SK-N-SH (cell line): ENCODE data around the gene B3GNT3. TPM values are rescaled to one million over a fixed set of nuclear protein-coding genes. Genes with fewer than 3 reads are reported as not detected.
A peak's percentile ranks its signal among the peaks of the same experiment; 100 is the strongest.

Experiments used
- CTCF ChIA-PET: fragments of 300-600, 350-600 bp; formaldehyde crosslinking; extraction: SDS; loops from one replicate; lab custom pipeline; 2021; lab: Yijun Ruan, JAX
- POLR2A ChIA-PET: fragments of 350-600 bp; sonication (Branson Sonifier 250); formaldehyde crosslinking; extraction: SDS; loops from one replicate; lab custom pipeline; 2020; ENCODE audit warnings: antibody characterized with exemption, inconsistent platforms; lab: Yijun Ruan, JAX
- DNase-seq: peaks from one replicate; pipeline ENCODE4 v3.0.0; 2012
- H2AFZ ChIP-seq: fragments of 200-600 bp; sonication (generic); 2 replicates; pipeline ENCODE4 v1.8.1; 2016; ENCODE audit warnings: antibody characterized with exemption, mild to moderate bottlenecking, low read depth
- H3F3A ChIP-seq: fragments of 200-600 bp; sonication (generic); replicated peaks from 2 replicates; pipeline ENCODE3; 2016; ENCODE audit warnings: antibody characterized with exemption, mild to moderate bottlenecking; ENCODE audit not compliant: insufficient read depth
- H3K27ac ChIP-seq, 2 experiments: fragments of 200-500 bp in 1 of 2; fragments of 200-600 bp in 1 of 2; sonication (Bioruptor generic) in 1 of 2; sonication (generic), shearing (Covaris generic) in 1 of 2; 2 replicates each; pipeline versions ENCODE4 v1.5.1 to v1.6.1; 2014 to 2016; ENCODE audit warnings: low read depth in 2 of 2, inconsistent platforms in 1 of 2, low read length in 1 of 2, mild to moderate bottlenecking in 1 of 2, mixed read lengths in 1 of 2
- H3K27me3 ChIP-seq: fragments of 200-600 bp; sonication (generic), shearing (Covaris generic); 2 replicates; pipeline ENCODE4 v1.6.1; 2016; ENCODE audit warnings: mixed run types; ENCODE audit not compliant: insufficient read depth
- H3K36me3 ChIP-seq, 2 experiments: fragments of 200-500 bp in 1 of 2; fragments of 200-600 bp in 1 of 2; sonication (Bioruptor generic) in 1 of 2; sonication (generic) in 1 of 2; replicated peaks in 1 of 2; 2 replicates each; pipeline versions ENCODE3 to v1.5.1; 2014 to 2016; ENCODE audit warnings: low read length in 1 of 2, mild to moderate bottlenecking in 1 of 2; ENCODE audit not compliant: insufficient read depth in 2 of 2, control insufficient read depth in 1 of 2
- H3K4me1 ChIP-seq, 2 experiments: fragments of 200-500 bp in 1 of 2; fragments of 200-600 bp in 1 of 2; sonication (Bioruptor generic) in 1 of 2; sonication (generic), shearing (Covaris generic) in 1 of 2; 2 replicates each; pipeline versions ENCODE4 v1.5.1 to v1.6.1; 2014 to 2016; ENCODE audit warnings: low read depth in 1 of 2, low read length in 1 of 2, mixed run types in 1 of 2; ENCODE audit not compliant: insufficient read depth in 2 of 2, control insufficient read depth in 1 of 2
- H3K4me2 ChIP-seq: fragments of 200-600 bp; sonication (generic), shearing (Covaris generic); 2 replicates; pipeline ENCODE4 v1.6.1; 2017; ENCODE audit warnings: mixed run types
- H3K4me3 ChIP-seq, 2 experiments: fragments of 200-500 bp in 1 of 2; fragments of 200-600 bp in 1 of 2; sonication (Bioruptor generic) in 1 of 2; sonication (generic), shearing (Covaris generic) in 1 of 2; 2 replicates each; pipeline versions ENCODE4 v1.5.1 to v1.8.1; 2014 to 2016; ENCODE audit warnings: low read depth in 2 of 2, inconsistent platforms in 1 of 2, low read length in 1 of 2, mild to moderate bottlenecking in 1 of 2, mixed read lengths in 1 of 2, moderate library complexity in 1 of 2
- H3K79me2 ChIP-seq: fragments of 200-600 bp; sonication (generic); 2 replicates; pipeline ENCODE4 v1.8.1; 2017; ENCODE audit warnings: mild to moderate bottlenecking; ENCODE audit not compliant: insufficient read depth
- H3K9ac ChIP-seq: fragments of 200-600 bp; sonication (generic); 2 replicates; pipeline ENCODE4 v1.6.1; 2017; ENCODE audit warnings: mixed run types
- H3K9me2 ChIP-seq: fragments of 200-600 bp; sonication (generic); 2 replicates; pipeline ENCODE4 v1.6.1; 2017; ENCODE audit warnings: mixed run types
- H3K9me3 ChIP-seq: fragments of 200-600 bp; sonication (generic); 2 replicates; pipeline ENCODE4 v1.6.1; 2017; ENCODE audit warnings: mixed run types, mild to moderate bottlenecking, moderate library complexity
- H4K20me1 ChIP-seq: fragments of 200-600 bp; sonication (generic); 2 replicates; pipeline ENCODE4 v1.6.1; 2017; ENCODE audit warnings: mild to moderate bottlenecking, mixed run types; ENCODE audit not compliant: insufficient read depth
- CTCF ChIP-seq: fragments of 200-600 bp; sonication (generic); IDR thresholded peaks from 2 replicates; pipeline ENCODE4 v1.6.1; 2017; ENCODE audit warnings: antibody characterized with exemption, mild to moderate bottlenecking, moderate library complexity
- EP300 ChIP-seq, 2 experiments: IDR thresholded peaks; 2 replicates each; pipeline versions ENCODE4 v1.4.0 to v1.6.1; 2012; ENCODE audit warnings: borderline replicate concordance in 1 of 2, low read depth in 1 of 2, low read length in 1 of 2
- FOXJ3 ChIP-seq: sonication (generic); formaldehyde crosslinking; IDR thresholded peaks from 2 replicates; pipeline ENCODE4 v1.5.1; 2020; ENCODE audit warnings: mild to moderate bottlenecking, missing genetic modification reagents
- GATA2 ChIP-seq: sonication (generic); formaldehyde crosslinking; IDR thresholded peaks from 2 replicates; pipeline ENCODE4 v1.5.0; 2020; ENCODE audit warnings: mild to moderate bottlenecking, missing genetic modification reagents
- MXI1 ChIP-seq: IDR thresholded peaks from 2 replicates; pipeline ENCODE4 v1.6.1; 2012; ENCODE audit warnings: mild to moderate bottlenecking, low read depth, low read length, improper control_type of control experiment
- RCOR1 ChIP-seq: fragments of 150-350 bp; IDR thresholded peaks from 2 replicates; pipeline ENCODE4 v1.6.1; 2017; ENCODE audit warnings: antibody characterized with exemption, low read length
- RXRA ChIP-seq: IDR thresholded peaks from 2 replicates; pipeline ENCODE4 v1.4.0; 2012; ENCODE audit warnings: low read depth, mild to moderate bottlenecking, borderline replicate concordance
- TEAD4 ChIP-seq: IDR thresholded peaks from 2 replicates; pipeline ENCODE4 v1.4.0; 2012; ENCODE audit warnings: mild to moderate bottlenecking, borderline replicate concordance; ENCODE audit not compliant: insufficient read depth
- USF1 ChIP-seq: IDR thresholded peaks from 2 replicates; pipeline ENCODE4 v1.4.0; 2012; ENCODE audit warnings: low read depth, borderline replicate concordance
- YY1 ChIP-seq: IDR thresholded peaks from 2 replicates; pipeline ENCODE4 v1.4.0; 2012; ENCODE audit warnings: low read depth, mild to moderate bottlenecking
- WGBS: methylation state at CpG from one replicate; pipeline ENCODE4 v1.1.6; 2017; ENCODE audit warnings: low lambda C conversion rate; 5-methylcytosine and 5-hydroxymethylcytosine counted together
- polyA plus RNA-seq, 3 experiments: library from polyadenylated mRNA; depleted of rRNA; stranded (reverse); fragments of >200 nt; gene quantifications; 2 replicates each; pipeline ENCODE4 v1.2.3, GENCODE V29; 2012
- TF ChIP-seq, protein P1 (sequence below): IDR thresholded peaks from 2 replicates; pipeline ENCODE4 v1.4.0; 2012; ENCODE audit warnings: low read depth, borderline replicate concordance
- TF ChIP-seq, protein P2 (sequence below): IDR thresholded peaks from 2 replicates; pipeline ENCODE4 v1.6.1; 2012; ENCODE audit warnings: mild to moderate bottlenecking, low read depth, low read length, moderate library complexity
- TF ChIP-seq, protein P3 (sequence below): fragments of 150-350 bp; IDR thresholded peaks from 2 replicates; pipeline ENCODE4 v1.6.1; 2017; ENCODE audit warnings: antibody characterized with exemption, low read length, low read depth, borderline replicate concordance

B3GNT3 gene
- polyA plus RNA-seq, 1 of the 3 experiments (the other 2 are of a cell fraction): not detected

GRCh38 chr19:17802137-17802858 lies 7.4 kb downstream of the B3GNT3 start:
- no peaks in the 10 kb centered on the region for H4K20me1 ChIP-seq
- H3F3A ChIP-seq: no peaks in the 10 kb centered on the region
- H3K9ac ChIP-seq: no peak overlapping the region
- H3K9me2 ChIP-seq: no peaks in the 10 kb centered on the region
- peak; percentile 69 for DNase-seq
- no peaks in the 10 kb centered on the region for H3K9me3 ChIP-seq
- H3K4me1 ChIP-seq: peaks cover 3 to 6% of the 10 kb centered on the region in 2 experiments; a peak in 2 of 4 replicates
- CTCF ChIA-PET: interaction anchor here (0.7 to 1.2 kb wide), 5 partner anchors 8 to 53 kb away, joined by 3 to 5 read pairs (median 3); no protein-coding TSS in a partner anchor
- no peaks in the 10 kb centered on the region for H3K36me3 ChIP-seq
- no peak overlapping the region for H2AFZ ChIP-seq
- no peaks in the 10 kb centered on the region for H3K79me2 ChIP-seq
- peak; percentile 91 for TF ChIP-seq GATA2 (CRISPR knock-in tag)
- TF ChIP-seq YY1: no peak
- TF ChIP-seq, protein P1, sequence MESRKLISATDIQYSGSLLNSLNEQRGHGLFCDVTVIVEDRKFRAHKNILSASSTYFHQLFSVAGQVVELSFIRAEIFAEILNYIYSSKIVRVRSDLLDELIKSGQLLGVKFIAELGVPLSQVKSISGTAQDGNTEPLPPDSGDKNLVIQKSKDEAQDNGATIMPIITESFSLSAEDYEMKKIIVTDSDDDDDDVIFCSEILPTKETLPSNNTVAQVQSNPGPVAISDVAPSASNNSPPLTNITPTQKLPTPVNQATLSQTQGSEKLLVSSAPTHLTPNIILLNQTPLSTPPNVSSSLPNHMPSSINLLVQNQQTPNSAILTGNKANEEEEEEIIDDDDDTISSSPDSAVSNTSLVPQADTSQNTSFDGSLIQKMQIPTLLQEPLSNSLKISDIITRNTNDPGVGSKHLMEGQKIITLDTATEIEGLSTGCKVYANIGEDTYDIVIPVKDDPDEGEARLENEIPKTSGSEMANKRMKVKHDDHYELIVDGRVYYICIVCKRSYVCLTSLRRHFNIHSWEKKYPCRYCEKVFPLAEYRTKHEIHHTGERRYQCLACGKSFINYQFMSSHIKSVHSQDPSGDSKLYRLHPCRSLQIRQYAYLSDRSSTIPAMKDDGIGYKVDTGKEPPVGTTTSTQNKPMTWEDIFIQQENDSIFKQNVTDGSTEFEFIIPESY: no peak
- TF ChIP-seq, protein P2, sequence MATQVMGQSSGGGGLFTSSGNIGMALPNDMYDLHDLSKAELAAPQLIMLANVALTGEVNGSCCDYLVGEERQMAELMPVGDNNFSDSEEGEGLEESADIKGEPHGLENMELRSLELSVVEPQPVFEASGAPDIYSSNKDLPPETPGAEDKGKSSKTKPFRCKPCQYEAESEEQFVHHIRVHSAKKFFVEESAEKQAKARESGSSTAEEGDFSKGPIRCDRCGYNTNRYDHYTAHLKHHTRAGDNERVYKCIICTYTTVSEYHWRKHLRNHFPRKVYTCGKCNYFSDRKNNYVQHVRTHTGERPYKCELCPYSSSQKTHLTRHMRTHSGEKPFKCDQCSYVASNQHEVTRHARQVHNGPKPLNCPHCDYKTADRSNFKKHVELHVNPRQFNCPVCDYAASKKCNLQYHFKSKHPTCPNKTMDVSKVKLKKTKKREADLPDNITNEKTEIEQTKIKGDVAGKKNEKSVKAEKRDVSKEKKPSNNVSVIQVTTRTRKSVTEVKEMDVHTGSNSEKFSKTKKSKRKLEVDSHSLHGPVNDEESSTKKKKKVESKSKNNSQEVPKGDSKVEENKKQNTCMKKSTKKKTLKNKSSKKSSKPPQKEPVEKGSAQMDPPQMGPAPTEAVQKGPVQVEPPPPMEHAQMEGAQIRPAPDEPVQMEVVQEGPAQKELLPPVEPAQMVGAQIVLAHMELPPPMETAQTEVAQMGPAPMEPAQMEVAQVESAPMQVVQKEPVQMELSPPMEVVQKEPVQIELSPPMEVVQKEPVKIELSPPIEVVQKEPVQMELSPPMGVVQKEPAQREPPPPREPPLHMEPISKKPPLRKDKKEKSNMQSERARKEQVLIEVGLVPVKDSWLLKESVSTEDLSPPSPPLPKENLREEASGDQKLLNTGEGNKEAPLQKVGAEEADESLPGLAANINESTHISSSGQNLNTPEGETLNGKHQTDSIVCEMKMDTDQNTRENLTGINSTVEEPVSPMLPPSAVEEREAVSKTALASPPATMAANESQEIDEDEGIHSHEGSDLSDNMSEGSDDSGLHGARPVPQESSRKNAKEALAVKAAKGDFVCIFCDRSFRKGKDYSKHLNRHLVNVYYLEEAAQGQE: no peak
- TF ChIP-seq, protein P3, sequence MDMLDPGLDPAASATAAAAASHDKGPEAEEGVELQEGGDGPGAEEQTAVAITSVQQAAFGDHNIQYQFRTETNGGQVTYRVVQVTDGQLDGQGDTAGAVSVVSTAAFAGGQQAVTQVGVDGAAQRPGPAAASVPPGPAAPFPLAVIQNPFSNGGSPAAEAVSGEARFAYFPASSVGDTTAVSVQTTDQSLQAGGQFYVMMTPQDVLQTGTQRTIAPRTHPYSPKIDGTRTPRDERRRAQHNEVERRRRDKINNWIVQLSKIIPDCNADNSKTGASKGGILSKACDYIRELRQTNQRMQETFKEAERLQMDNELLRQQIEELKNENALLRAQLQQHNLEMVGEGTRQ: no peak
- TF ChIP-seq USF1: no peak
- TF ChIP-seq RXRA: no peak
- no peak for TF ChIP-seq TEAD4
- no peak for TF ChIP-seq FOXJ3 (CRISPR knock-in tag)
- peak; percentile 62 for TF ChIP-seq RCOR1
- peak; percentile 31; the same call in 1 of the 2 replicates for TF ChIP-seq MXI1
- TF ChIP-seq EP300 (IDR thresholded peaks at IDR 0.05; ENCODE audit: borderline replicate concordance in 1 of 2, low read depth in 1 of 2, low read length in 1 of 2): peak in 1 of 2 experiments; percentile 47; a peak in 1 of 4 replicates
- TF ChIP-seq CTCF: no peak
- TF ChIP-seq, all 33 proteins: peak for 4
- 21% methylated on average over 12 of the region's 12 CpGs for WGBS
- H3K27me3 ChIP-seq: no peaks in the 10 kb centered on the region; the same call in 1 of the 2 replicates
- POLR2A ChIA-PET: interaction anchor here (0.5 to 1.0 kb wide), 2 partner anchors 11 to 57 kb away, joined by 4 read pairs; no protein-coding TSS in a partner anchor
- H3K4me2 ChIP-seq: no peak overlapping the region
- H3K4me3 ChIP-seq: no peak overlapping the region
- no peak overlapping the region for H3K27ac ChIP-seq
